K562 (cell line): Measurements from ENCODE around the gene CLEC10A. TPM values are rescaled to one million over a fixed set of nuclear protein-coding genes. Genes with fewer than 3 reads are reported as not detected.
A peak's percentile ranks its signal among the peaks of the same experiment; 100 is the strongest.

Experiments
- ATAC-seq: fragments of 200-7000 bp; cut with Tn5 transposase; 3 replicates; pipeline ENCODE4 v1.9.1; 2020; ENCODE audit warnings: moderate library complexity
- BruUV-seq: library from RNA; stranded (reverse); fragments of 400-500 nt; replicated peaks from 2 replicates; lab custom pipeline; 2021; lab: Mats Ljungman, UMichigan
- CTCF ChIA-PET: fragments of 300-600 bp; formaldehyde crosslinking; extraction: SDS; loops from one replicate; lab custom pipeline; 2021; ENCODE audit warnings: low intra/inter-chr PET ratio; lab: Yijun Ruan, JAX
- POLR2A ChIA-PET: fragments of 300-600, 350-650 bp; sonication (Branson Sonifier 250); formaldehyde crosslinking; extraction: SDS; loops from one replicate; lab custom pipeline; 2021; ENCODE audit warnings: antibody characterized with exemption, inconsistent platforms; lab: Yijun Ruan, JAX
- DNase-seq, 4 experiments: peaks; one replicate each; pipeline versions ENCODE4 v3.0.0 to v3.0.0-alpha.2; 2011 to 2018; ENCODE audit warnings: low spot score in 3 of 4, mixed read lengths in 3 of 4; ENCODE audit errors: extremely low read depth in 1 of 4
- FAIRE-seq: peaks from 2 replicates; lab custom pipeline; 2011; peaks lifted over from hg19 to GRCh38; lab: Jason Lieb, UNC
- H2AFZ ChIP-seq: 2 replicates; pipeline ENCODE4 v1.6.0; 2011; ENCODE audit warnings: low read depth, low read length, control low read depth, inconsistent platforms
- H3K27ac ChIP-seq: fragments of 200-600 bp; 3 replicates; pipeline ENCODE4 v1.8.0; 2011; ENCODE audit warnings: low read depth, mild to moderate bottlenecking, control low read depth, inconsistent platforms, low read length, moderate library complexity, mixed read lengths; ENCODE audit errors: extremely low read depth
- H3K27me3 ChIP-seq, 2 experiments: fragments of 300-600 bp in 1 of 2; 2 replicates in 1 of 2; 3 replicates in 1 of 2; pipeline versions ENCODE4 v1.6.0 to v1.8.0; 2011; ENCODE audit warnings: inconsistent platforms in 2 of 2, low read length in 2 of 2, mild to moderate bottlenecking in 1 of 2, mixed read lengths in 1 of 2, moderate library complexity in 1 of 2; ENCODE audit not compliant: control insufficient read depth in 2 of 2, insufficient read depth in 2 of 2
- H3K36me3 ChIP-seq: fragments of 300-600 bp; 3 replicates; pipeline ENCODE4 v1.8.0; 2011; ENCODE audit warnings: mild to moderate bottlenecking, low read length, inconsistent platforms; ENCODE audit not compliant: control insufficient read depth, insufficient read depth
- H3K4me1 ChIP-seq, 2 experiments: fragments of 200-600 bp in 1 of 2; replicated peaks in 1 of 2; 2 replicates in 1 of 2; 3 replicates in 1 of 2; pipeline versions ENCODE4 v1.5.1 to v1.8.0; 2011; ENCODE audit warnings: inconsistent platforms in 2 of 2, low read length in 2 of 2, mild to moderate bottlenecking in 1 of 2, mixed read lengths in 1 of 2, moderate library complexity in 1 of 2; ENCODE audit not compliant: control insufficient read depth in 2 of 2, insufficient read depth in 2 of 2
- H3K4me2 ChIP-seq: 2 replicates; pipeline ENCODE4 v1.6.1; 2011; ENCODE audit warnings: low read length, control low read depth, inconsistent platforms, mixed read lengths; ENCODE audit not compliant: insufficient read depth
- H3K4me3 ChIP-seq: fragments of 200-600 bp; sonication (generic), shearing (Covaris generic); 2 replicates; pipeline ENCODE4 v1.5.1; 2016; ENCODE audit warnings: control low read depth, inconsistent platforms
- H3K79me2 ChIP-seq: fragments of 200-600 bp; 3 replicates; pipeline ENCODE4 v1.8.0; 2011; ENCODE audit warnings: low read length, inconsistent platforms; ENCODE audit not compliant: control insufficient read depth, insufficient read depth
- H3K9ac ChIP-seq, 2 experiments: 2 replicates each; pipeline versions ENCODE4 v1.6.0 to v1.6.1; 2011; ENCODE audit warnings: low read depth in 2 of 2, low read length in 2 of 2, control low read depth in 1 of 2, inconsistent platforms in 1 of 2, mild to moderate bottlenecking in 1 of 2, mixed read lengths in 1 of 2; ENCODE audit not compliant: insufficient read depth in 1 of 2
- H3K9me1 ChIP-seq: one replicate; pipeline ENCODE4 v1.6.0; 2011; ENCODE audit warnings: inconsistent platforms, mild to moderate bottlenecking, low read length, moderate library complexity; ENCODE audit not compliant: control insufficient read depth, insufficient read depth
- H3K9me3 ChIP-seq: replicated peaks from 2 replicates; pipeline ENCODE4 v1.5.1; 2011; ENCODE audit warnings: low read depth, low read length, inconsistent platforms; ENCODE audit not compliant: control insufficient read depth, insufficient read depth
- H4K20me1 ChIP-seq: replicated peaks from 2 replicates; pipeline ENCODE4 v1.6.1; 2011; ENCODE audit warnings: low read length, inconsistent platforms, mixed read lengths; ENCODE audit not compliant: control insufficient read depth, insufficient read depth
- HMG20B ChIP-seq: fragments of 250-450 bp; sonication (Bioruptor Pico); IDR thresholded peaks from 2 replicates; pipeline ENCODE4 v1.5.0; 2021; ENCODE audit warnings: mild to moderate bottlenecking
- HSF4 ChIP-seq: fragments of 250-450 bp; sonication (Bioruptor Pico); IDR thresholded peaks from 2 replicates; pipeline ENCODE4 v2.1.2; 2022; ENCODE audit warnings: mild to moderate bottlenecking, moderate library complexity, borderline replicate concordance
- LEF1 ChIP-seq: fragments of 450-650 bp; IDR thresholded peaks from 2 replicates; pipeline ENCODE4 v1.6.1; 2016; ENCODE audit warnings: mild to moderate bottlenecking
- SNIP1 ChIP-seq: fragments of 450-650 bp; IDR thresholded peaks from 2 replicates; pipeline ENCODE4 v1.7.1; 2017; ENCODE audit warnings: low read depth, mild to moderate bottlenecking
- SOX6 ChIP-seq: fragments of 450-650 bp; IDR thresholded peaks from 2 replicates; pipeline ENCODE4 v1.6.1; 2014; ENCODE audit warnings: mild to moderate bottlenecking
- TEAD4 ChIP-seq, 2 experiments: sonication (generic) in 1 of 2; formaldehyde crosslinking in 1 of 2; IDR thresholded peaks; 2 replicates each; pipeline versions ENCODE4 v1.6.1 to v1.8.0; 2012 to 2022; ENCODE audit warnings: borderline replicate concordance in 1 of 2, inconsistent platforms in 1 of 2, low read length in 1 of 2, mild to moderate bottlenecking in 1 of 2, missing genetic modification reagents in 1 of 2
- TSC22D4 ChIP-seq: fragments of 450-650 bp; IDR thresholded peaks from 2 replicates; pipeline ENCODE4 v1.6.1; 2016; ENCODE audit warnings: missing genetic modification characterization, missing biosample characterization, control low read depth
- WHSC1 ChIP-seq: IDR thresholded peaks from one replicate; pipeline ENCODE4 v1.6.1; 2012; ENCODE audit warnings: low read length, control low read depth, inconsistent platforms
- WGBS: fragments of 100-300 bp; shearing (Covaris generic); methylation state at CpG from one replicate; pipeline ENCODE4 v1.1.6; 2016; ENCODE audit warnings: low coverage, mixed read lengths; ENCODE audit not compliant: insufficient coverage; ENCODE audit errors: missing lambda C conversion rate; 5-methylcytosine and 5-hydroxymethylcytosine counted together
- in situ Hi-C: fragments of 300-500 bp; cut with MboI; formaldehyde crosslinking; loops from 4 replicates; pipeline ENCODE4 v1.15.0; 2018; ENCODE audit warnings: inconsistent platforms, mixed read lengths
- intact Hi-C: fragments of 100-400 bp; cut with micrococcal nuclease; formaldehyde crosslinking; loops from 2 replicates; pipeline ENCODE4 v1.14.2; 2022
- polyA plus RNA-seq, 8 experiments: library from polyadenylated mRNA; depleted of rRNA in 4 of 8; stranded (reverse) in 5 of 8; unstranded in 3 of 8; fragments of >200 nt; fragmentation: Nextera tagmentation in 2 of 8; fragmentation: Illumina TruSeq in 1 of 8; extraction: Ambion mirVana in 2 of 8; extraction: Trizol in 1 of 8; gene quantifications; 2 replicates each; pipeline versions ENCODE4 v1.2.1 to v1.2.3, GENCODE V29; 2011 to 2014; ENCODE audit warnings: inconsistent platforms in 1 of 8, missing spikeins in 1 of 8
- total RNA-seq, 7 experiments: library from RNA; depleted of rRNA in 6 of 7; stranded (reverse); fragments of >200 nt in 6 of 7; fragmentation: Illumina TruSeq in 2 of 7; extraction: Trizol in 2 of 7; gene quantifications; 2 replicates each; pipeline versions ENCODE4 v1.2.1 to v1.2.3, GENCODE V29; 2011 to 2021; ENCODE audit warnings: low replicate concordance in 1 of 7
- TF ChIP-seq, protein P1 (sequence below): fragments of 200-600 bp; sonication (generic); IDR thresholded peaks from one replicate; pipeline ENCODE4 v1.6.1; 2012; ENCODE audit warnings: mild to moderate bottlenecking, low read depth, low read length, inconsistent platforms

CLEC10A gene
- total and polyA plus RNA-seq, 9 of the 15 experiments (the other 6 are each of a cell fraction or from before 2014, with no cell fraction given), result 0.04 to 0.11 (median 0.05) TPM; not detected in 6

DNA sequence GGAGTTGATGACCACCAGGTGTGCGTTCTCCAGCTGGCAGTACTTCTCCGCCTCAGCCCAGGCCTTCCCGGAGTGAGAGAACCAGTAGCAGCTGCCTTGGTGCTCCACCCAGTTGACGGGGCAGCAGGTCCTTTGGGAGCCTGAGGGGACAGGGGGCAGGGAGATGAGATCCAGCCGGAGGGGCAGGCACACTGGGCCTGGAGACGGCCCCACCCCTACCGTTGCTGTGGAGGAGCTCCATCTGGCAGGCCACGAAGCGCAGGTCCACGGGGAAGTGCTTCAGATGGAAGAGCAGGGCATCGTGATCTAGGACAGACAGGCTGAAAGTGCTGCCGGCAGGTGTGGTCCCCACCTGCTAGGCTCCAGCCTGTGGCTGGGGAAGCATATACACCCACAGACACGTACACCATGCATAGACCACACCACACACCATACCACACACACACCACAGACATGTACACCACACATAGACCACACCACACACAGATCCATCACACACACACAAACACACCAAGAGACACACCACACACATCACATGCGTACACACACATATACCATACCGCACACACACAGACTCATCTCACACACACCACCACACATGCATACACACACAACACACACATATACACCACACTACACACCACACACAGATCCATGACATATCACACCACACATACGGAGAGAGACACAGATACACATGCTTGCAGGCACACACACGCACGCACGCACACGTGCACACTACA is 27.1 kb upstream of the CLEC10A start:
- intact Hi-C loops, result no loop called here

More for the DNA sequence above, 27.1 kb upstream of the CLEC10A start:
- POLR2A ChIA-PET, result interaction anchor here (0.6 kb wide), 1 partner anchor 9 kb away, joined by 3 read pairs; no protein-coding TSS in a partner anchor
- no peaks in the 10 kb centered on the region for H3K79me2 ChIP-seq
- no peak overlapping the region for H2AFZ ChIP-seq
- no peak for DNase-seq
- WGBS, result 9% methylated on average over 14 of the region's 20 CpGs
- no peaks in the 10 kb centered on the region for H3K9me3 ChIP-seq
- no peak overlapping the region for H3K27ac ChIP-seq
- peaks cover 0 to 3% of the 10 kb centered on the region in 2 experiments; a peak in 2 of 5 replicates for H3K4me1 ChIP-seq
- TF ChIP-seq TEAD4 (IDR thresholded peaks at IDR 0.05; ENCODE audit: low read length), result no peak
- no peak for TF ChIP-seq TEAD4 (CRISPR knock-in tag; IDR thresholded peaks at IDR 0.05; ENCODE audit: borderline replicate concordance)
- TF ChIP-seq, protein P1, sequence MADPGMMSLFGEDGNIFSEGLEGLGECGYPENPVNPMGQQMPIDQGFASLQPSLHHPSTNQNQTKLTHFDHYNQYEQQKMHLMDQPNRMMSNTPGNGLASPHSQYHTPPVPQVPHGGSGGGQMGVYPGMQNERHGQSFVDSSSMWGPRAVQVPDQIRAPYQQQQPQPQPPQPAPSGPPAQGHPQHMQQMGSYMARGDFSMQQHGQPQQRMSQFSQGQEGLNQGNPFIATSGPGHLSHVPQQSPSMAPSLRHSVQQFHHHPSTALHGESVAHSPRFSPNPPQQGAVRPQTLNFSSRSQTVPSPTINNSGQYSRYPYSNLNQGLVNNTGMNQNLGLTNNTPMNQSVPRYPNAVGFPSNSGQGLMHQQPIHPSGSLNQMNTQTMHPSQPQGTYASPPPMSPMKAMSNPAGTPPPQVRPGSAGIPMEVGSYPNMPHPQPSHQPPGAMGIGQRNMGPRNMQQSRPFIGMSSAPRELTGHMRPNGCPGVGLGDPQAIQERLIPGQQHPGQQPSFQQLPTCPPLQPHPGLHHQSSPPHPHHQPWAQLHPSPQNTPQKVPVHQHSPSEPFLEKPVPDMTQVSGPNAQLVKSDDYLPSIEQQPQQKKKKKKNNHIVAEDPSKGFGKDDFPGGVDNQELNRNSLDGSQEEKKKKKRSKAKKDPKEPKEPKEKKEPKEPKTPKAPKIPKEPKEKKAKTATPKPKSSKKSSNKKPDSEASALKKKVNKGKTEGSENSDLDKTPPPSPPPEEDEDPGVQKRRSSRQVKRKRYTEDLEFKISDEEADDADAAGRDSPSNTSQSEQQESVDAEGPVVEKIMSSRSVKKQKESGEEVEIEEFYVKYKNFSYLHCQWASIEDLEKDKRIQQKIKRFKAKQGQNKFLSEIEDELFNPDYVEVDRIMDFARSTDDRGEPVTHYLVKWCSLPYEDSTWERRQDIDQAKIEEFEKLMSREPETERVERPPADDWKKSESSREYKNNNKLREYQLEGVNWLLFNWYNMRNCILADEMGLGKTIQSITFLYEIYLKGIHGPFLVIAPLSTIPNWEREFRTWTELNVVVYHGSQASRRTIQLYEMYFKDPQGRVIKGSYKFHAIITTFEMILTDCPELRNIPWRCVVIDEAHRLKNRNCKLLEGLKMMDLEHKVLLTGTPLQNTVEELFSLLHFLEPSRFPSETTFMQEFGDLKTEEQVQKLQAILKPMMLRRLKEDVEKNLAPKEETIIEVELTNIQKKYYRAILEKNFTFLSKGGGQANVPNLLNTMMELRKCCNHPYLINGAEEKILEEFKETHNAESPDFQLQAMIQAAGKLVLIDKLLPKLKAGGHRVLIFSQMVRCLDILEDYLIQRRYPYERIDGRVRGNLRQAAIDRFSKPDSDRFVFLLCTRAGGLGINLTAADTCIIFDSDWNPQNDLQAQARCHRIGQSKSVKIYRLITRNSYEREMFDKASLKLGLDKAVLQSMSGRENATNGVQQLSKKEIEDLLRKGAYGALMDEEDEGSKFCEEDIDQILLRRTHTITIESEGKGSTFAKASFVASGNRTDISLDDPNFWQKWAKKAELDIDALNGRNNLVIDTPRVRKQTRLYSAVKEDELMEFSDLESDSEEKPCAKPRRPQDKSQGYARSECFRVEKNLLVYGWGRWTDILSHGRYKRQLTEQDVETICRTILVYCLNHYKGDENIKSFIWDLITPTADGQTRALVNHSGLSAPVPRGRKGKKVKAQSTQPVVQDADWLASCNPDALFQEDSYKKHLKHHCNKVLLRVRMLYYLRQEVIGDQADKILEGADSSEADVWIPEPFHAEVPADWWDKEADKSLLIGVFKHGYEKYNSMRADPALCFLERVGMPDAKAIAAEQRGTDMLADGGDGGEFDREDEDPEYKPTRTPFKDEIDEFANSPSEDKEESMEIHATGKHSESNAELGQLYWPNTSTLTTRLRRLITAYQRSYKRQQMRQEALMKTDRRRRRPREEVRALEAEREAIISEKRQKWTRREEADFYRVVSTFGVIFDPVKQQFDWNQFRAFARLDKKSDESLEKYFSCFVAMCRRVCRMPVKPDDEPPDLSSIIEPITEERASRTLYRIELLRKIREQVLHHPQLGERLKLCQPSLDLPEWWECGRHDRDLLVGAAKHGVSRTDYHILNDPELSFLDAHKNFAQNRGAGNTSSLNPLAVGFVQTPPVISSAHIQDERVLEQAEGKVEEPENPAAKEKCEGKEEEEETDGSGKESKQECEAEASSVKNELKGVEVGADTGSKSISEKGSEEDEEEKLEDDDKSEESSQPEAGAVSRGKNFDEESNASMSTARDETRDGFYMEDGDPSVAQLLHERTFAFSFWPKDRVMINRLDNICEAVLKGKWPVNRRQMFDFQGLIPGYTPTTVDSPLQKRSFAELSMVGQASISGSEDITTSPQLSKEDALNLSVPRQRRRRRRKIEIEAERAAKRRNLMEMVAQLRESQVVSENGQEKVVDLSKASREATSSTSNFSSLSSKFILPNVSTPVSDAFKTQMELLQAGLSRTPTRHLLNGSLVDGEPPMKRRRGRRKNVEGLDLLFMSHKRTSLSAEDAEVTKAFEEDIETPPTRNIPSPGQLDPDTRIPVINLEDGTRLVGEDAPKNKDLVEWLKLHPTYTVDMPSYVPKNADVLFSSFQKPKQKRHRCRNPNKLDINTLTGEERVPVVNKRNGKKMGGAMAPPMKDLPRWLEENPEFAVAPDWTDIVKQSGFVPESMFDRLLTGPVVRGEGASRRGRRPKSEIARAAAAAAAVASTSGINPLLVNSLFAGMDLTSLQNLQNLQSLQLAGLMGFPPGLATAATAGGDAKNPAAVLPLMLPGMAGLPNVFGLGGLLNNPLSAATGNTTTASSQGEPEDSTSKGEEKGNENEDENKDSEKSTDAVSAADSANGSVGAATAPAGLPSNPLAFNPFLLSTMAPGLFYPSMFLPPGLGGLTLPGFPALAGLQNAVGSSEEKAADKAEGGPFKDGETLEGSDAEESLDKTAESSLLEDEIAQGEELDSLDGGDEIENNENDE, result no peak
- TF ChIP-seq SNIP1, result no peak
- no peak for TF ChIP-seq WHSC1
- TF ChIP-seq LEF1, result no peak
- no peak for TF ChIP-seq HSF4 (CRISPR knock-in tag)
- no peak for TF ChIP-seq SOX6
- 0 out of 2 replicates have a peak, but pooled peaks have one; percentile 82 for TF ChIP-seq TSC22D4
- TF ChIP-seq HMG20B (CRISPR knock-in tag), result no peak
- no peaks in the 10 kb centered on the region for H3K36me3 ChIP-seq
- in situ Hi-C loops, result no loop called here
- no peaks in the 10 kb centered on the region for H3K9me1 ChIP-seq
- CTCF ChIA-PET, result interaction anchor here (0.7 kb wide), 1 partner anchor 64 kb away, joined by 3 read pairs; the partner anchor contains the start of gene SLC16A11
- no peak overlapping the region for H3K9ac ChIP-seq
- BruUV-seq, result no TSS peak
- H4K20me1 ChIP-seq, result no peaks in the 10 kb centered on the region; the same call in 1 of the 2 replicates
- no peak for FAIRE-seq
- H3K4me3 ChIP-seq, result no peak overlapping the region
- no peak for ATAC-seq
- H3K27me3 ChIP-seq, result peaks cover 15 to 45% of the 10 kb centered on the region in 2 experiments; a peak in 4 of 5 replicates
- no peak overlapping the region for H3K4me2 ChIP-seq
